Smooth muscle cell (in vitro differentiated cells): ENCODE measurements around the gene RILPL2. TPM values are rescaled to one million over a fixed set of nuclear protein-coding genes. Genes with fewer than 3 reads are reported as not detected.

Experiments
- DNase-seq: peaks from one replicate; lab custom pipeline; 2025; ENCODE audit not compliant: unreplicated experiment; lab: John Stamatoyannopoulos, UW
- H2AFZ ChIP-seq: fragments of 200-600 bp; sonication (generic); 2 replicates; pipeline ENCODE4 v1.6.0; 2016; ENCODE audit warnings: antibody characterized with exemption, low read depth, mild to moderate bottlenecking
- H3F3A ChIP-seq: fragments of 200-600 bp; sonication (generic); 2 replicates; pipeline ENCODE4 v1.6.0; 2017; ENCODE audit warnings: antibody characterized with exemption, low read depth
- H3K27ac ChIP-seq: fragments of 200-600 bp; sonication (generic); 2 replicates; pipeline ENCODE4 v1.5.1; 2016; ENCODE audit warnings: low read depth, mild to moderate bottlenecking
- H3K27me3 ChIP-seq: fragments of 200-600 bp; sonication (generic); 2 replicates; pipeline ENCODE4 v1.6.1; 2016; ENCODE audit warnings: low read depth, mild to moderate bottlenecking
- H3K36me3 ChIP-seq: fragments of 200-600 bp; sonication (generic); 2 replicates; pipeline ENCODE4 v1.5.1; 2016; ENCODE audit warnings: low read depth
- H3K4me1 ChIP-seq: fragments of 200-600 bp; sonication (generic); 2 replicates; pipeline ENCODE4 v1.5.1; 2016; ENCODE audit warnings: low read depth
- H3K4me2 ChIP-seq: fragments of 200-600 bp; sonication (generic); 2 replicates; pipeline ENCODE4 v1.6.0; 2016; ENCODE audit warnings: mild to moderate bottlenecking
- H3K4me3 ChIP-seq: fragments of 200-600 bp; sonication (generic); 2 replicates; pipeline ENCODE4 v1.5.1; 2016; ENCODE audit warnings: mild to moderate bottlenecking
- H3K79me2 ChIP-seq: fragments of 200-600 bp; sonication (generic); 2 replicates; pipeline ENCODE4 v1.6.0; 2016; ENCODE audit warnings: low read depth, mild to moderate bottlenecking
- H3K9ac ChIP-seq: fragments of 200-600 bp; sonication (generic); 2 replicates; pipeline ENCODE4 v1.6.0; 2016; ENCODE audit warnings: low read depth
- H3K9me3 ChIP-seq: fragments of 200-600 bp; sonication (generic); replicated peaks from 2 replicates; pipeline ENCODE4 v1.5.1; 2016; ENCODE audit warnings: low read depth
- H4K20me1 ChIP-seq: fragments of 200-600 bp; sonication (generic); 2 replicates; pipeline ENCODE4 v1.6.0; 2016; ENCODE audit warnings: low read depth
- WGBS: methylation state at CpG from one replicate; pipeline ENCODE4 v1.1.7; 2016; ENCODE audit warnings: low lambda C conversion rate; 5-methylcytosine and 5-hydroxymethylcytosine counted together
- polyA plus RNA-seq: library from polyadenylated mRNA; unstranded; fragments of >200 nt; fragmentation: Nextera tagmentation; extraction: Ambion mirVana; gene quantifications from 2 replicates; pipeline ENCODE4 v1.2.1, GENCODE V29; 2016
- total RNA-seq: library from RNA; depleted of rRNA; stranded (reverse); fragments of >200 nt; gene quantifications from 2 replicates; pipeline ENCODE4 v1.2.3, GENCODE V29; 2014
- TF ChIP-seq, protein P1 (sequence below): fragments of 200-600 bp; sonication (generic); IDR thresholded peaks from 2 replicates; pipeline ENCODE4 v1.5.1; 2017; ENCODE audit warnings: borderline replicate concordance, mild to moderate bottlenecking, antibody characterized with exemption; ENCODE audit not compliant: insufficient read depth, poor library complexity, severe bottlenecking

RILPL2 gene
- total and polyA plus RNA-seq, 2 experiments from 2014 or later, result 0.85 to 2.2 TPM

- DNase-seq, result no peak
- 92% methylated on average over 11 of the region's 11 CpGs for WGBS
These were observed 41.6 kb upstream of the RILPL2 start for GRCh38 chr12:123478069-123478468.

GRCh38 chr12:123475246-123475703 lies 38.8 kb upstream of the RILPL2 start:
- TF ChIP-seq, protein P1, sequence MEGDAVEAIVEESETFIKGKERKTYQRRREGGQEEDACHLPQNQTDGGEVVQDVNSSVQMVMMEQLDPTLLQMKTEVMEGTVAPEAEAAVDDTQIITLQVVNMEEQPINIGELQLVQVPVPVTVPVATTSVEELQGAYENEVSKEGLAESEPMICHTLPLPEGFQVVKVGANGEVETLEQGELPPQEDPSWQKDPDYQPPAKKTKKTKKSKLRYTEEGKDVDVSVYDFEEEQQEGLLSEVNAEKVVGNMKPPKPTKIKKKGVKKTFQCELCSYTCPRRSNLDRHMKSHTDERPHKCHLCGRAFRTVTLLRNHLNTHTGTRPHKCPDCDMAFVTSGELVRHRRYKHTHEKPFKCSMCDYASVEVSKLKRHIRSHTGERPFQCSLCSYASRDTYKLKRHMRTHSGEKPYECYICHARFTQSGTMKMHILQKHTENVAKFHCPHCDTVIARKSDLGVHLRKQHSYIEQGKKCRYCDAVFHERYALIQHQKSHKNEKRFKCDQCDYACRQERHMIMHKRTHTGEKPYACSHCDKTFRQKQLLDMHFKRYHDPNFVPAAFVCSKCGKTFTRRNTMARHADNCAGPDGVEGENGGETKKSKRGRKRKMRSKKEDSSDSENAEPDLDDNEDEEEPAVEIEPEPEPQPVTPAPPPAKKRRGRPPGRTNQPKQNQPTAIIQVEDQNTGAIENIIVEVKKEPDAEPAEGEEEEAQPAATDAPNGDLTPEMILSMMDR, result no peak
- Histone ChIP-seq H3K4me2 (no peak overlapping the region), H3K79me2 (no peaks in the 10 kb centered on the region), H3K4me1 (no peaks in the 10 kb centered on the region), H3K27me3 (no peaks in the 10 kb centered on the region), H3K9me3 (no peaks in the 10 kb centered on the region), H3K36me3 (peaks cover 4% of the 10 kb centered on the region), H3K9ac (no peak overlapping the region), H2AFZ (no peak overlapping the region), H3K27ac (no peak overlapping the region), H3F3A (no peaks in the 10 kb centered on the region), H3K4me3 (no peak overlapping the region), H4K20me1 (peaks cover 17% of the 10 kb centered on the region)
- no peak for DNase-seq
- WGBS, result 95% methylated on average over 15 of the region's 15 CpGs

More at GRCh38 chr12:123478069-123478468, 41.6 kb upstream of the RILPL2 start:
- Histone ChIP-seq H3K4me1 (no peaks in the 10 kb centered on the region), H4K20me1 (peaks cover 17% of the 10 kb centered on the region), H3K9me3 (no peaks in the 10 kb centered on the region), H3K27me3 (no peaks in the 10 kb centered on the region), H3K4me3 (no peak overlapping the region), H3K27ac (no peak overlapping the region), H3K36me3 (no peaks in the 10 kb centered on the region), H3F3A (no peaks in the 10 kb centered on the region), H3K4me2 (no peak overlapping the region), H2AFZ (no peak overlapping the region), H3K9ac (no peak overlapping the region), H3K79me2 (no peaks in the 10 kb centered on the region)
- TF ChIP-seq, protein P1, result no peak

DNA sequence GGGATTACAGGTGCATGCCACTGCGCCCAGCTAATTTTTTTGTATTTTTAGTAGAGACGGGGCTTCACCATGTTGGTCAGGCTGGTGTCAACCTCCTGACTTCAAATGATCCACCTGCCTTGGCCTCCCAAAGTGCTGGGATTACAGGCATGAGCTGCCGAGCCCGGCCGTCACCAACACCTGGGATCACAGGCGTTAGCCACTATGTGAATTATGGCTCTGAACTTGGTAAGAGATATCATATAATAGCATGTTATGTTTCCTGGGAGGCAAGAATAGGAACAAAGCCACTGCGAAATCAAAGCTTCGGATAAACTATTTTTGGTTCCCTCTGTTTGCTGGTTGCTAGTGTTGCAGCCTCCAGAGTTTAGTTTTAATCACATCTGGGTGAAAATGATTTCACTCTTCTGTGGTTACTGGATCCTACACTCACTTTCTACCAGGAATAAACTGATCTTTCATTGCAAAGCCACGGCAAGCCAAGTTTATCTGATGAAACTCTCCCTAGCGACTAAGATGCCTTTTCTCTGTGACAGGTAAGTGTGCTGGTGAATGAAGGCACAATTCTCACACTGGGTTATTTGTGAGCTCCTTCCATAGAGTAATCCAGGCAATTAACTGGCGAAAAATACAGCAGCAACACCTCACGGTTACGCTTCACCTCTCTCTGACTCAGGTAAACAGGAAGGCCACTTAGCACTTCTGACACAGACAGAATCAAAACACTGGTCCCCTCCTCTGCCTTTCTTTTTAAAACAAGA lies 38.2 kb upstream of the RILPL2 start:
- no peak for DNase-seq
- Histone ChIP-seq H2AFZ (no peak overlapping the region), H3K9me3 (no peaks in the 10 kb centered on the region), H3K36me3 (peaks cover 4% of the 10 kb centered on the region), H3K9ac (no peak overlapping the region), H3F3A (no peaks in the 10 kb centered on the region), H3K79me2 (no peaks in the 10 kb centered on the region), H4K20me1 (peaks cover 17% of the 10 kb centered on the region), H3K4me1 (no peaks in the 10 kb centered on the region), H3K4me2 (no peak overlapping the region), H3K27me3 (no peaks in the 10 kb centered on the region), H3K4me3 (no peak overlapping the region), H3K27ac (no peak overlapping the region)
- 93% methylated on average over 13 of the region's 13 CpGs for WGBS
- TF ChIP-seq, protein P1, result no peak
